ENCODE data around the gene CPNE8.

The CPNE8 gene

GRCh38 chr12:38898001-38898684 is 7.2 kb downstream of the CPNE8 start:
- FAIRE-seq (no peak), DNase-seq (ENCODE audit: insufficient read length, low spot score) (no peak)

GRCh38 chr12:38895446-38895845 is 9.9 kb downstream of the CPNE8 start:
- DNase-seq (ENCODE audit: insufficient read length, low spot score), result no peak
- FAIRE-seq, result no peak

- DNase-seq (ENCODE audit: insufficient read length, low spot score), result no peak
- FAIRE-seq, result no peak
Measured at GRCh38 chr12:38892976-38893375, 12.4 kb downstream of the CPNE8 start.

- DNase-seq (ENCODE audit: insufficient read length, low spot score), result no peak
- peak; percentile 88 for FAIRE-seq
Measured at GRCh38 chr12:38892087-38892786, 13.2 kb downstream of the CPNE8 start.

GRCh38 chr12:38890102-38890855 is 15.1 kb downstream of the CPNE8 start:
- no peak for FAIRE-seq
- DNase-seq (ENCODE audit: insufficient read length, low spot score), result no peak

GRCh38 chr12:38889297-38889815 is 16.0 kb downstream of the CPNE8 start:
- no peak for DNase-seq (ENCODE audit: insufficient read length, low spot score)
- FAIRE-seq, result no peak

GRCh38 chr12:38887770-38888169 is 17.6 kb downstream of the CPNE8 start:
- no peak for DNase-seq (ENCODE audit: insufficient read length, low spot score)
- no peak for FAIRE-seq

GRCh38 chr12:38886931-38887330 is 18.5 kb downstream of the CPNE8 start:
- DNase-seq (ENCODE audit: insufficient read length, low spot score) (no peak), FAIRE-seq (no peak)

- FAIRE-seq (no peak), DNase-seq (ENCODE audit: insufficient read length, low spot score) (no peak)
Measured at GRCh38 chr12:38886064-38886463, 19.3 kb downstream of the CPNE8 start.

- DNase-seq (ENCODE audit: insufficient read length, low spot score) (no peak), FAIRE-seq (no peak)
Measured at GRCh38 chr12:38884666-38885065, 20.7 kb downstream of the CPNE8 start.

GRCh38 chr12:38883629-38884134 is 21.7 kb downstream of the CPNE8 start:
- DNase-seq (ENCODE audit: insufficient read length, low spot score) (no peak), FAIRE-seq (peak; percentile 55)

GRCh38 chr12:38880288-38880687 is 25.1 kb downstream of the CPNE8 start:
- peak; percentile 82 for FAIRE-seq
- DNase-seq (ENCODE audit: insufficient read length, low spot score), result no peak

- FAIRE-seq, result no peak
- no peak for DNase-seq (ENCODE audit: insufficient read length, low spot score)
Measured at GRCh38 chr12:38878986-38879385, 26.4 kb downstream of the CPNE8 start.

- FAIRE-seq (no peak), DNase-seq (ENCODE audit: insufficient read length, low spot score) (no peak)
Measured at GRCh38 chr12:38878333-38878705, 27.1 kb downstream of the CPNE8 start.

- FAIRE-seq, result no peak
Measured at GRCh38 chr12:38875586-38876228, 29.7 kb downstream of the CPNE8 start.

GRCh38 chr12:38872561-38872960 is 32.8 kb downstream of the CPNE8 start:
- DNase-seq (ENCODE audit: insufficient read length, low spot score), result no peak
- FAIRE-seq, result no peak

More at GRCh38 chr12:38875586-38876228, 29.7 kb downstream of the CPNE8 start:
- DNase-seq (ENCODE audit: insufficient read length, low spot score), result no peak

- FAIRE-seq (no peak), DNase-seq (ENCODE audit: insufficient read length, low spot score) (no peak)
Measured at GRCh38 chr12:38872156-38872555, 33.2 kb downstream of the CPNE8 start.

- no peak for DNase-seq (ENCODE audit: insufficient read length, low spot score)
- no peak for FAIRE-seq
Measured at GRCh38 chr12:38869036-38869435, 36.4 kb downstream of the CPNE8 start.

- FAIRE-seq (no peak), DNase-seq (ENCODE audit: insufficient read length, low spot score) (no peak)
Measured at GRCh38 chr12:38850461-38850860, 54.9 kb downstream of the CPNE8 start.

GRCh38 chr12:38847247-38847646 is 58.1 kb downstream of the CPNE8 start:
- FAIRE-seq (no peak), DNase-seq (ENCODE audit: insufficient read length, low spot score) (no peak)

GRCh38 chr12:38844267-38844666 is 61.1 kb downstream of the CPNE8 start:
- FAIRE-seq (no peak), DNase-seq (ENCODE audit: insufficient read length, low spot score) (no peak)
